ENCODE measurements around the gene IGFLR1. TPM values are rescaled to one million over a fixed set of nuclear protein-coding genes. Genes with fewer than 3 reads are reported as not detected.

IGFLR1 gene
- total and polyA plus RNA-seq, 2 of the 8 experiments (the other 6 are each of a cell fraction or from before 2014, with no cell fraction given), result 8.4 to 28.9 TPM

GRCh38 chr19:35768082-35768421 is 25.8 kb upstream of the IGFLR1 start:
- Histone ChIP-seq H3K18ac (ENCODE audit: extremely low read depth, low read length) (peak overlapping the region; percentile 48), H3K23ac (ENCODE audit: insufficient read length) (no peak overlapping the region), H4K91ac (replicated peaks; ENCODE audit: insufficient read length, low read length) (no peak overlapping the region), H2BK12ac (ENCODE audit: low read depth, low read length) (no peak overlapping the region), H3K4me3 (ENCODE audit: extremely low read depth in 1 of 4, insufficient read depth in 2 of 4, low read depth in 3 of 4, low read length in 4 of 4) (no peak overlapping the region), H2AK5ac (ENCODE audit: low read depth, low read length) (no peak overlapping the region), H4K20me1 (replicated peaks in 1 of 2; ENCODE audit: control insufficient read depth in 1 of 2, insufficient read depth in 2 of 2, low read length in 2 of 2) (peaks cover 4 to 5% of the 10 kb centered on the region in 2 experiments), H3K14ac (ENCODE audit: insufficient read length) (no peak overlapping the region), H4K5ac (ENCODE audit: insufficient read length, low read depth, low read length) (no peak overlapping the region), H3K27ac (ENCODE audit: low read depth, low read length) (no peak overlapping the region), H2BK15ac (ENCODE audit: low read length) (no peak overlapping the region), H3K36me3 (ENCODE audit: control insufficient read depth in 2 of 4, insufficient read depth in 4 of 4, low read length in 3 of 4) (peaks cover 0 to 6% (median 3%) of the 10 kb centered on the region in 4 experiments; a peak in 4 of 8 replicates), H4K8ac (ENCODE audit: extremely low read depth, insufficient read depth, low read length) (peak overlapping the region; percentile 58; the same call in 1 of the 2 replicates), H3K56ac (replicated peaks; ENCODE audit: insufficient read length, low read depth, low read length) (no peak overlapping the region), H2BK120ac (replicated peaks; ENCODE audit: low read depth, low read length) (no peak overlapping the region), H3K4me2 (ENCODE audit: insufficient read depth in 1 of 2, low read depth in 2 of 2, low read length in 2 of 2) (peak overlapping the region; percentile 13 to 36), H3K23me2 (ENCODE audit: low read depth, low read length) (no peaks in the 10 kb centered on the region; the same call in 1 of the 2 replicates), H3K9ac (replicated peaks in 1 of 4; ENCODE audit: extremely low read depth in 1 of 4, low read depth in 3 of 4, low read length in 3 of 4) (no peak overlapping the region), H2BK5ac (ENCODE audit: low read depth, low read length) (no peak overlapping the region), H3K4me1 (replicated peaks in 1 of 4; ENCODE audit: control insufficient read depth in 3 of 4, insufficient read depth in 4 of 4, low read length in 3 of 4) (peaks cover 0 to 13% (median 7%) of the 10 kb centered on the region in 4 experiments; a peak in 5 of 7 replicates), H3K9me3 (ENCODE audit: insufficient read depth in 2 of 2, low read depth in 1 of 2, low read length in 1 of 2) (no peaks in the 10 kb centered on the region), H2BK20ac (ENCODE audit: low read length) (no peak overlapping the region), H2AFZ (ENCODE audit: low read length) (no peak overlapping the region), H3K79me1 (ENCODE audit: low read depth, low read length) (no peaks in the 10 kb centered on the region; the same call in 1 of the 2 replicates), H3K27me3 (replicated peaks in 1 of 4; ENCODE audit: control insufficient read depth in 3 of 4, extremely low read depth in 1 of 4, insufficient read depth in 3 of 4, low read length in 3 of 4) (no peaks in the 10 kb centered on the region; a peak in 1 of 7 replicates), H3K79me2 (ENCODE audit: control insufficient read depth in 1 of 2, insufficient read depth in 2 of 2, low read length in 2 of 2) (no peaks in the 10 kb centered on the region), H3K4ac (replicated peaks; ENCODE audit: insufficient read length, low read depth, low read length) (no peak overlapping the region)
- ChIA-PET CTCF (ENCODE audit: partially characterized antibody) (interaction anchor here (1.2 to 2.5 kb wide), 3 partner anchors 24 to 74 kb away, joined by 3 to 9 read pairs (median 6); no protein-coding TSS in a partner anchor), POLR2A (ENCODE audit: partially characterized antibody) (interaction anchor here (0.6 to 2.8 kb wide), 6 partner anchors 8 to 257 kb away, joined by 3 to 11 read pairs (median 6); partner anchors contain the start of genes HSPB6, PROSER3, PSENEN and U2AF1L4)
- DNase-seq (ENCODE audit: low read depth in 1 of 2, low spot score in 2 of 2), result no peak
- no peak for FAIRE-seq
- TF ChIP-seq MAFK (IDR thresholded peaks at IDR 0.05; ENCODE audit: low read depth, low read length), result peak; percentile 78; the same call in 1 of the 2 replicates
- TF ChIP-seq HDAC2 (IDR thresholded peaks at IDR 0.05; ENCODE audit: borderline replicate concordance in 1 of 2, low read depth in 2 of 2, low read length in 2 of 2), result no peak
- WGBS, 2 experiments (ENCODE audit: extremely low coverage in 1 of 2, insufficient coverage in 1 of 2, insufficient read length in 1 of 2, insufficient replicate concordance in 2 of 2, low coverage in 1 of 2, low lambda C conversion rate in 2 of 2, missing lambda C conversion rate in 1 of 2), result 48% methylated on average over 15 of the region's 15 CpGs; no CpG with 5 or more reads in 1 of the 2 experiments

Data from H1 (cell line).